Astrocyte (in vitro differentiated cells and primary cell): ENCODE data around the gene CSPG4. TPM values are rescaled to one million over a fixed set of nuclear protein-coding genes. Genes with fewer than 3 reads are reported as not detected.
"Not testable (repeated sequence)": the region's sequence is repeated elsewhere in the genome, so short reads cannot be mapped to it uniquely, and the experiment has no call there.

ENCODE experiments used
- DNase-seq: peaks from one replicate; pipeline ENCODE4 v3.0.0-alpha.2; 2010; ENCODE audit warnings: low read depth
- FAIRE-seq: peaks from 2 replicates; lab custom pipeline; 2011; peaks lifted over from hg19 to GRCh38; lab: Jason Lieb, UNC
- H2AFZ ChIP-seq: 2 replicates; pipeline ENCODE4 v1.6.0; 2012; ENCODE audit warnings: low read depth, low read length, inconsistent platforms
- H3K27ac ChIP-seq: 2 replicates; pipeline ENCODE4 v1.5.1; 2011; ENCODE audit warnings: low read depth, low read length, inconsistent platforms
- H3K27me3 ChIP-seq: 2 replicates; pipeline ENCODE4 v1.6.0; 2011; ENCODE audit warnings: low read length, inconsistent platforms; ENCODE audit not compliant: insufficient read depth
- H3K36me3 ChIP-seq: 2 replicates; pipeline ENCODE4 v1.5.1; 2011; ENCODE audit warnings: low read length, inconsistent platforms; ENCODE audit not compliant: insufficient read depth
- H3K4me1 ChIP-seq: 2 replicates; pipeline ENCODE4 v1.5.1; 2011; ENCODE audit warnings: low read length, inconsistent platforms; ENCODE audit not compliant: insufficient read depth
- H3K4me2 ChIP-seq: 2 replicates; pipeline ENCODE4 v1.6.0; 2012; ENCODE audit warnings: low read length, inconsistent platforms
- H3K4me3 ChIP-seq: 2 replicates; pipeline ENCODE4 v1.5.1; 2011; ENCODE audit warnings: low read depth, mild to moderate bottlenecking, low read length, inconsistent platforms; ENCODE audit not compliant: insufficient read depth
- H3K79me2 ChIP-seq: 2 replicates; pipeline ENCODE4 v1.6.0; 2012; ENCODE audit warnings: mild to moderate bottlenecking, low read length, inconsistent platforms; ENCODE audit not compliant: insufficient read depth
- H3K9ac ChIP-seq: 2 replicates; pipeline ENCODE4 v1.6.0; 2012; ENCODE audit warnings: mild to moderate bottlenecking, low read length, inconsistent platforms
- H3K9me3 ChIP-seq: 2 replicates; pipeline ENCODE4 v1.5.1; 2012; ENCODE audit warnings: low read depth, mild to moderate bottlenecking, low read length, inconsistent platforms; ENCODE audit not compliant: insufficient read depth
- H4K20me1 ChIP-seq: 2 replicates; pipeline ENCODE4 v1.6.0; 2012; ENCODE audit warnings: low read length, inconsistent platforms; ENCODE audit not compliant: insufficient read depth
- H3K27ac Mint-ChIP-seq: one replicate; pipeline ENCODE4 v1.8.0; 2021; ENCODE audit warnings: mild to moderate bottlenecking, mixed read lengths; ENCODE audit not compliant: unreplicated experiment
- H3K27me3 Mint-ChIP-seq: one replicate; pipeline ENCODE4 v1.8.0; 2021; ENCODE audit warnings: low read depth, mixed read lengths; ENCODE audit not compliant: unreplicated experiment
- H3K36me3 Mint-ChIP-seq: one replicate; pipeline ENCODE4 v1.8.0; 2021; ENCODE audit warnings: low read depth, mixed read lengths; ENCODE audit not compliant: unreplicated experiment
- H3K4me1 Mint-ChIP-seq: one replicate; pipeline ENCODE4 v1.8.0; 2021; ENCODE audit warnings: low read depth, mixed read lengths; ENCODE audit not compliant: unreplicated experiment
- H3K4me3 Mint-ChIP-seq: one replicate; pipeline ENCODE4 v1.8.0; 2021; ENCODE audit warnings: mild to moderate bottlenecking, moderate library complexity, mixed read lengths; ENCODE audit not compliant: unreplicated experiment
- H3K9me3 Mint-ChIP-seq: one replicate; pipeline ENCODE4 v1.8.0; 2021; ENCODE audit warnings: mild to moderate bottlenecking, mixed read lengths; ENCODE audit not compliant: unreplicated experiment
- EZH2 ChIP-seq: IDR thresholded peaks from 2 replicates; pipeline ENCODE4 v1.6.1; 2012; ENCODE audit warnings: mild to moderate bottlenecking, low read length, inconsistent platforms; ENCODE audit not compliant: insufficient read depth
- total RNA-seq: library from RNA; stranded (reverse); gene quantifications from 2 replicates; pipeline ENCODE4 v1.2.1, GENCODE V29; 2021
- TF ChIP-seq, protein P1 (sequence below): IDR thresholded peaks from 2 replicates; pipeline ENCODE4 v1.5.1; 2011; ENCODE audit warnings: low read depth, mild to moderate bottlenecking, inconsistent platforms, low read length, moderate library complexity; ENCODE audit not compliant: insufficient read depth

Gene CSPG4
- total RNA-seq, 1 donor from 2014 or later: 26.9 TPM

DNA sequence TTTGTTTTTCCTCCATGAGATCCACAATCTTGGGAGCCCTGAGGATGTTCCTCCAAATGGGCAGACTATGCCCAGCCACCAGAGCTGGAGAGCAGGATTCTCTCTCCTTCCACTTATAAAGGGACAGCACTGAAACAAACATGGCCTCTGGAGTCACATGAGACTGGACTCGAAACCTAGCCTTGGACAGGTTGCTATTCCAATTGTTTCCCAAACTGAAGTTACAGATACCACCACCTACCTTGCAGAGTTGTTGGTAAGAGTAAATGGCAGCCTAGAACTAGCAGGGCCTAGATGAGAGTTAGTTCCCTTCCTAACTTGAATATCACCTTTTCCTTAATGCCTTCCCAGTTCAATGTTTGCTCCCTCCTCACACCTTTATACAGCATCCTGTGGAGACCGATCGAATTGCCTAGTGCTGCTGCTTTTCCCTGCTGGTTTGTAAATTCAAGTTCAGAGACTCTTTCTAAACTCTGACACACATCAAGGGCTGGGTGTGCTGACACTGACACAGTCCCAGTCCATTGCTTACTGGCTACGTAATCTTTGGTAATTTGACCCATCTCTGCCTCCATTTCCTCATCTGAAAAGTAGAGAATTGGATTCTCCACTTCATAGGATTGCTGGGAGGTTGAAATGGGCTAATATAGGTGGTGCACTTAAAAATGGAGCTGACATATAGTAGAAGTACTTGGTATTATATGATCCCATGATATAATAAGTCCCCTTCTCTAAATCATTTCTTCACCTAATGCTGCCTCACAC lies 75.2 kb downstream of the CSPG4 start:
- no peaks in the 10 kb centered on the region for H3K36me3 ChIP-seq
- Mint-ChIP-seq H3K4me1 (peaks cover 9% of the 10 kb centered on the region), H3K36me3 (no peaks in the 10 kb centered on the region), H3K27ac (no peak overlapping the region), H3K27me3 (no peaks in the 10 kb centered on the region), H3K9me3 (no peaks in the 10 kb centered on the region), H3K4me3 (peak overlapping the region; percentile 95)
- no peak for TF ChIP-seq EZH2
- TF ChIP-seq, protein P1, sequence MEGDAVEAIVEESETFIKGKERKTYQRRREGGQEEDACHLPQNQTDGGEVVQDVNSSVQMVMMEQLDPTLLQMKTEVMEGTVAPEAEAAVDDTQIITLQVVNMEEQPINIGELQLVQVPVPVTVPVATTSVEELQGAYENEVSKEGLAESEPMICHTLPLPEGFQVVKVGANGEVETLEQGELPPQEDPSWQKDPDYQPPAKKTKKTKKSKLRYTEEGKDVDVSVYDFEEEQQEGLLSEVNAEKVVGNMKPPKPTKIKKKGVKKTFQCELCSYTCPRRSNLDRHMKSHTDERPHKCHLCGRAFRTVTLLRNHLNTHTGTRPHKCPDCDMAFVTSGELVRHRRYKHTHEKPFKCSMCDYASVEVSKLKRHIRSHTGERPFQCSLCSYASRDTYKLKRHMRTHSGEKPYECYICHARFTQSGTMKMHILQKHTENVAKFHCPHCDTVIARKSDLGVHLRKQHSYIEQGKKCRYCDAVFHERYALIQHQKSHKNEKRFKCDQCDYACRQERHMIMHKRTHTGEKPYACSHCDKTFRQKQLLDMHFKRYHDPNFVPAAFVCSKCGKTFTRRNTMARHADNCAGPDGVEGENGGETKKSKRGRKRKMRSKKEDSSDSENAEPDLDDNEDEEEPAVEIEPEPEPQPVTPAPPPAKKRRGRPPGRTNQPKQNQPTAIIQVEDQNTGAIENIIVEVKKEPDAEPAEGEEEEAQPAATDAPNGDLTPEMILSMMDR: no peak
- DNase-seq (no peak), FAIRE-seq (no peak)
- H3K27me3 ChIP-seq: no peaks in the 10 kb centered on the region
- peak overlapping the region; percentile 98 for H3K4me2 ChIP-seq
- no peak overlapping the region for H2AFZ ChIP-seq
- no peaks in the 10 kb centered on the region for H3K9me3 ChIP-seq
- no peak overlapping the region for H3K27ac ChIP-seq
- H3K9ac ChIP-seq: peak overlapping the region; percentile 89
- peaks cover 41% of the 10 kb centered on the region for H3K79me2 ChIP-seq
- H3K4me3 ChIP-seq: no peak overlapping the region
- H4K20me1 ChIP-seq: peaks cover 24% of the 10 kb centered on the region
- peaks cover 25% of the 10 kb centered on the region for H3K4me1 ChIP-seq

DNA sequence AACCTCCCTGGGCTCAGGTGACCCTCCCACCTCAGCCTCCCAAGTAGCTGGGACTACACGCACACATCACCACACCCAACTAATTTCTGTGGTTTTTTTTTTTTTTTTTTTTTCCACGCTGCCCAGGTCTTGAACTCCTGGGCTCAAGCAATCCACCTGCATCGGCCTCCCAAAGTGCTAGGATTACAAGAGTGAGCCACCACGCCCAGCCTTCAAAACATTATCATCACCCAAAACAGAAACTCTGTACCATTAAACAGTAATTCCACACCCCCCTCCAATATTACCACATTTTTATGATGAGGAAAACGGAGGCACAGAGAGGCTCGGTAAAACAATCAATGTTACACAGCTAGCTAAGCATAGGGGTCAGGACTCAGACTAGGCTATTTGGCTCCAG lies 76.6 kb downstream of the CSPG4 start:
- peaks cover 24% of the 10 kb centered on the region for H4K20me1 ChIP-seq
- no peaks in the 10 kb centered on the region for H3K9me3 ChIP-seq
- no peak for DNase-seq
- no peaks in the 10 kb centered on the region for H3K36me3 Mint-ChIP-seq
- no peaks in the 10 kb centered on the region for H3K27me3 Mint-ChIP-seq
- no peak overlapping the region for H3K27ac ChIP-seq
- H3K27me3 ChIP-seq: no peaks in the 10 kb centered on the region
- H3K9ac ChIP-seq: no peak overlapping the region
- TF ChIP-seq, protein P1: no peak
- no peak for TF ChIP-seq EZH2
- H3K4me2 ChIP-seq: no peak overlapping the region
- H3K4me1 ChIP-seq: peaks cover 23% of the 10 kb centered on the region
- H3K4me3 ChIP-seq: no peak overlapping the region
- no peak for FAIRE-seq
- peaks cover 41% of the 10 kb centered on the region for H3K79me2 ChIP-seq
- H2AFZ ChIP-seq: no peak overlapping the region
- no peaks in the 10 kb centered on the region for H3K36me3 ChIP-seq
- no peaks in the 10 kb centered on the region for H3K9me3 Mint-ChIP-seq
- H3K4me3 Mint-ChIP-seq: peak overlapping the region; percentile 45
- no peak overlapping the region for H3K27ac Mint-ChIP-seq
- H3K4me1 Mint-ChIP-seq: peaks cover 8% of the 10 kb centered on the region

DNA sequence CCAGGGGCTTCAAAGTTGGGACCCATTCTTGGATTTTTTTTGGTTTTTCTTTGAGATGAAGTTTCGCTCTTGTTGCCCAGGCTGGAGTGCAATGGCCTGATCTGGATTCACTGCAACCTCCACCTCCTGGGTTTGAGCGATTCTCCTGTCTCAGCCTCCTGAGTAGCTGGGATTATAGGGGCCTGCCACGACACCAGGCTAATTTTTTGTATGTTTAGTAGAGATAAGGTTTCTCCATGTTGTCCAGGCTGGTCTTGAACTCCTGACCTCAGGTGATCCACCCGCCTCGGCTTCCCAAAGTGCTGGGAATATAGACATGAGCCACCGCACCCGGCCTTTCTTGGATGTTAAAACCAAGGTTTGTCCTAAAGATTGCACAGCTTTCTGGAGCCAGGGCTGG lies 78.7 kb downstream of the CSPG4 start:
- H3K9me3 Mint-ChIP-seq, H2AFZ ChIP-seq, H3K36me3 Mint-ChIP-seq, H3K27me3 ChIP-seq, H3K4me1 Mint-ChIP-seq, H3K27ac ChIP-seq, H3K27me3 Mint-ChIP-seq, H3K27ac Mint-ChIP-seq, FAIRE-seq, H3K4me3 Mint-ChIP-seq, DNase-seq, H3K36me3 ChIP-seq, H3K4me2 ChIP-seq, H3K9ac ChIP-seq, H3K9me3 ChIP-seq, H3K4me3 ChIP-seq: not testable (repeated sequence)
- Histone ChIP-seq H3K4me1 (peaks cover 14% of the 10 kb centered on the region), H3K79me2 (peaks cover 30% of the 10 kb centered on the region), H4K20me1 (peaks cover 17% of the 10 kb centered on the region)
